ENCODE results near the gene CARF. TPM values are rescaled to one million over a fixed set of nuclear protein-coding genes. Genes with fewer than 3 reads are reported as not detected.

CARF gene
- total RNA-seq, 2 donors from 2014 or later = 10.5 to 25.6 TPM

- no peak for ATAC-seq (ENCODE audit: insufficient number of reproducible peaks, low FRiP score, low read depth)
- H3K27ac ChIP-seq = no peak overlapping the region
- H3K27me3 ChIP-seq (replicated peaks; ENCODE audit: insufficient read depth) = no peaks in the 10 kb centered on the region
- no peak for TF ChIP-seq CTCF (IDR thresholded peaks at IDR 0.05)
- H3K4me3 ChIP-seq = no peak overlapping the region
- no peaks in the 10 kb centered on the region for H3K9me3 ChIP-seq
- no peaks in the 10 kb centered on the region for H3K4me1 ChIP-seq (ENCODE audit: control insufficient read depth in 1 of 2, low read depth in 2 of 2)
- no peak for DNase-seq (ENCODE audit: low spot score)
- H3K36me3 ChIP-seq = no peaks in the 10 kb centered on the region
These were observed 20.5 kb downstream of the CARF start for GRCh38 chr2:202932425-202933138.

- Histone ChIP-seq H3K9me3 (no peaks in the 10 kb centered on the region), H3K27ac (no peak overlapping the region), H3K36me3 (no peaks in the 10 kb centered on the region), H3K27me3 (replicated peaks; ENCODE audit: insufficient read depth) (no peaks in the 10 kb centered on the region), H3K4me1 (ENCODE audit: control insufficient read depth in 1 of 2, low read depth in 2 of 2) (no peaks in the 10 kb centered on the region), H3K4me3 (no peak overlapping the region)
- ATAC-seq (ENCODE audit: insufficient number of reproducible peaks, low FRiP score, low read depth) (no peak), DNase-seq (ENCODE audit: low spot score) (no peak)
- TF ChIP-seq CTCF (IDR thresholded peaks at IDR 0.05) = no peak
These were observed 21.1 kb downstream of the CARF start for GRCh38 chr2:202933139-202933510.

GRCh38 chr2:202933958-202934357 lies 21.9 kb downstream of the CARF start:
- ATAC-seq (ENCODE audit: insufficient number of reproducible peaks, low FRiP score, low read depth) (no peak), DNase-seq (ENCODE audit: low spot score) (no peak)
- no peak overlapping the region for H3K27ac ChIP-seq
- no peaks in the 10 kb centered on the region for H3K36me3 ChIP-seq
- no peak overlapping the region for H3K4me3 ChIP-seq
- TF ChIP-seq CTCF (IDR thresholded peaks at IDR 0.05) = no peak
- H3K9me3 ChIP-seq = no peaks in the 10 kb centered on the region
- H3K4me1 ChIP-seq (ENCODE audit: control insufficient read depth in 1 of 2, low read depth in 2 of 2) = no peaks in the 10 kb centered on the region
- no peaks in the 10 kb centered on the region for H3K27me3 ChIP-seq (replicated peaks; ENCODE audit: insufficient read depth)

GRCh38 chr2:202934456-202934855 lies 22.4 kb downstream of the CARF start:
- Histone ChIP-seq H3K27ac (no peak overlapping the region), H3K4me1 (ENCODE audit: control insufficient read depth in 1 of 2, low read depth in 2 of 2) (no peaks in the 10 kb centered on the region), H3K36me3 (no peaks in the 10 kb centered on the region), H3K9me3 (no peaks in the 10 kb centered on the region), H3K27me3 (replicated peaks; ENCODE audit: insufficient read depth) (no peaks in the 10 kb centered on the region), H3K4me3 (no peak overlapping the region)
- ATAC-seq (ENCODE audit: insufficient number of reproducible peaks, low FRiP score, low read depth) (no peak), DNase-seq (ENCODE audit: low spot score) (no peak)
- no peak for TF ChIP-seq CTCF (IDR thresholded peaks at IDR 0.05)

GRCh38 chr2:202938960-202939359 lies 26.9 kb downstream of the CARF start:
- H3K36me3 ChIP-seq = peaks cover 7% of the 10 kb centered on the region
- no peak for ATAC-seq (ENCODE audit: insufficient number of reproducible peaks, low FRiP score, low read depth)

More at GRCh38 chr2:202938960-202939359, 26.9 kb downstream of the CARF start:
- Histone ChIP-seq H3K9me3 (no peaks in the 10 kb centered on the region), H3K4me3 (no peak overlapping the region), H3K4me1 (ENCODE audit: control insufficient read depth in 1 of 2, low read depth in 2 of 2) (no peaks in the 10 kb centered on the region), H3K27me3 (replicated peaks; ENCODE audit: insufficient read depth) (no peaks in the 10 kb centered on the region), H3K27ac (no peak overlapping the region)
- TF ChIP-seq CTCF (IDR thresholded peaks at IDR 0.05) = no peak
- no peak for DNase-seq (ENCODE audit: low spot score)
